Caco-2 (cell line): ENCODE results near the gene OXER1. TPM values are rescaled to one million over a fixed set of nuclear protein-coding genes. Genes with fewer than 3 reads are reported as not detected.

Source experiments
- BruUV-seq: library from RNA; stranded (reverse); fragments of 400-500 nt; replicated peaks from 2 replicates; lab custom pipeline; 2021; lab: Mats Ljungman, UMichigan
- CTCF ChIA-PET: fragments of 300-600 bp; sonication (Branson Sonifier 250); formaldehyde crosslinking; loops from one replicate; lab custom pipeline; 2022; ENCODE audit warnings: antibody characterized with exemption; lab: Charles Lee
- POLR2A ChIA-PET: fragments of 300-600 bp; sonication (Branson Sonifier 250); formaldehyde crosslinking; loops from one replicate; lab custom pipeline; 2022; ENCODE audit warnings: antibody characterized with exemption; lab: Charles Lee
- DNase-seq, 2 experiments: peaks; one replicate each; pipeline versions ENCODE4 v3.0.0 to v3.0.0-alpha.2; 2020 to 2022
- H3K27me3 ChIP-seq: replicated peaks from 2 replicates; pipeline ENCODE4 v1.6.0; 2011; ENCODE audit warnings: low read length; ENCODE audit not compliant: control insufficient read depth, insufficient read depth
- H3K36me3 ChIP-seq: 2 replicates; pipeline ENCODE4 v1.5.1; 2011; ENCODE audit warnings: low read length; ENCODE audit not compliant: control insufficient read depth, insufficient read depth
- H3K4me1 ChIP-seq: fragments of 250-450 bp; sonication (Bioruptor Pico); 2 replicates; pipeline ENCODE4 v1.5.1; 2020; ENCODE audit warnings: mild to moderate bottlenecking
- H3K4me3 ChIP-seq: 2 replicates; pipeline ENCODE4 v1.5.1; 2011; ENCODE audit warnings: low read depth, mild to moderate bottlenecking, control low read depth, low read length
- H3K9me3 ChIP-seq: fragments of 250-450 bp; sonication (Bioruptor Pico); 2 replicates; pipeline ENCODE4 v1.5.1; 2020; ENCODE audit warnings: mild to moderate bottlenecking, moderate library complexity
- H3K27ac Mint-ChIP-seq: one replicate; pipeline ENCODE4 v1.8.0; 2022; ENCODE audit warnings: mixed read lengths; ENCODE audit not compliant: unreplicated experiment
- H3K27me3 Mint-ChIP-seq: one replicate; pipeline ENCODE4 v1.8.0; 2022; ENCODE audit warnings: mixed read lengths; ENCODE audit not compliant: insufficient read depth, unreplicated experiment
- H3K36me3 Mint-ChIP-seq: one replicate; pipeline ENCODE4 v1.8.0; 2022; ENCODE audit warnings: mild to moderate bottlenecking, mixed read lengths; ENCODE audit not compliant: insufficient read depth, unreplicated experiment
- H3K4me1 Mint-ChIP-seq: one replicate; pipeline ENCODE4 v1.8.0; 2022; ENCODE audit warnings: low read depth, mixed read lengths; ENCODE audit not compliant: unreplicated experiment
- H3K4me3 Mint-ChIP-seq: one replicate; pipeline ENCODE4 v1.8.0; 2022; ENCODE audit warnings: mild to moderate bottlenecking, moderate library complexity, mixed read lengths; ENCODE audit not compliant: unreplicated experiment
- H3K9me3 Mint-ChIP-seq: one replicate; pipeline ENCODE4 v1.8.0; 2022; ENCODE audit warnings: mixed read lengths; ENCODE audit not compliant: unreplicated experiment
- intact Hi-C: fragments of 100-400 bp; cut with micrococcal nuclease; formaldehyde crosslinking; loops from one replicate; pipeline ENCODE4 v1.10.0; 2022; ENCODE audit not compliant: unreplicated experiment
- total RNA-seq: library from RNA; stranded (reverse); gene quantifications from 2 replicates; pipeline ENCODE4 v1.2.3, GENCODE V29; 2022
- TF ChIP-seq, protein P1 (sequence below), 2 experiments: fragments of 200-600 bp in 1 of 2; IDR thresholded peaks; 1 replicate in 1 of 2; 2 replicates in 1 of 2; pipeline versions ENCODE4 v1.5.1 to v1.8.0; 2011 to 2022; ENCODE audit warnings: antibody characterized with exemption in 1 of 2, control low read depth in 1 of 2, inconsistent platforms in 1 of 2, low read depth in 1 of 2, low read length in 1 of 2, mild to moderate bottlenecking in 1 of 2, moderate library complexity in 1 of 2; ENCODE audit not compliant: insufficient read depth in 1 of 2, severe bottlenecking in 1 of 2, unreplicated experiment in 1 of 2

The OXER1 gene
- total RNA-seq, 1 experiment from 2014 or later: 10.9 TPM

- no TSS peak for BruUV-seq
- ChIA-PET CTCF (no interaction called here), POLR2A (no interaction called here)
Observed at GRCh38 chr2:42777883-42778805, 14.2 kb upstream of the OXER1 start.

DNA sequence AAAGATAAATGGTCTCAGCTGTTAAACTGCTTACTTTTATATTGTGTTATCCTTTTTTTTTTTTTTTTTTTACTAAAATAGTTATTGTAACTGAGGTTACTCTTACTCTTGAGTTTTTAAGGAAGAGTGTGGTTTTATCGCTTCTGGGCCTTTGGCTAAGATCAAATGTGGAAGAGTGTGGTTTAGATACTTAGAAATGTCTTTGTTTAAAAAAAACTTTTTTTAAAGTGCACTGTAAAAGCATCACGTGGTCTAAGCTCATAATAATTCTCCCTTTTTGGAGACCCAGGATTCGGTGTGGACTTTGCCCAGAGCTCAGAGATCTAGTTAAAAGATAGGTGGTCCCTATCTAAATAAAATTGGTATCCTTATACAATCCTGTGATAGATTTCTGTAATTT lies 11.9 kb upstream of the OXER1 start:
- CTCF ChIA-PET: no interaction called here
- Mint-ChIP-seq H3K4me1 (no peaks in the 10 kb centered on the region), H3K9me3 (peaks cover 15% of the 10 kb centered on the region)

More at GRCh38 chr2:42777883-42778805, 14.2 kb upstream of the OXER1 start:
- H3K27me3 ChIP-seq: no peaks in the 10 kb centered on the region; the same call in 1 of the 2 replicates
- H3K9me3 Mint-ChIP-seq: peaks cover 15% of the 10 kb centered on the region
- no peak overlapping the region for H3K27ac Mint-ChIP-seq
- no peak for DNase-seq
- H3K27me3 Mint-ChIP-seq: no peaks in the 10 kb centered on the region
- TF ChIP-seq, protein P1, sequence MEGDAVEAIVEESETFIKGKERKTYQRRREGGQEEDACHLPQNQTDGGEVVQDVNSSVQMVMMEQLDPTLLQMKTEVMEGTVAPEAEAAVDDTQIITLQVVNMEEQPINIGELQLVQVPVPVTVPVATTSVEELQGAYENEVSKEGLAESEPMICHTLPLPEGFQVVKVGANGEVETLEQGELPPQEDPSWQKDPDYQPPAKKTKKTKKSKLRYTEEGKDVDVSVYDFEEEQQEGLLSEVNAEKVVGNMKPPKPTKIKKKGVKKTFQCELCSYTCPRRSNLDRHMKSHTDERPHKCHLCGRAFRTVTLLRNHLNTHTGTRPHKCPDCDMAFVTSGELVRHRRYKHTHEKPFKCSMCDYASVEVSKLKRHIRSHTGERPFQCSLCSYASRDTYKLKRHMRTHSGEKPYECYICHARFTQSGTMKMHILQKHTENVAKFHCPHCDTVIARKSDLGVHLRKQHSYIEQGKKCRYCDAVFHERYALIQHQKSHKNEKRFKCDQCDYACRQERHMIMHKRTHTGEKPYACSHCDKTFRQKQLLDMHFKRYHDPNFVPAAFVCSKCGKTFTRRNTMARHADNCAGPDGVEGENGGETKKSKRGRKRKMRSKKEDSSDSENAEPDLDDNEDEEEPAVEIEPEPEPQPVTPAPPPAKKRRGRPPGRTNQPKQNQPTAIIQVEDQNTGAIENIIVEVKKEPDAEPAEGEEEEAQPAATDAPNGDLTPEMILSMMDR (IDR thresholded peaks at IDR 0.05; ENCODE audit: insufficient read depth in 1 of 2, low read depth in 1 of 2, low read length in 1 of 2, severe bottlenecking in 1 of 2, unreplicated experiment in 1 of 2): no peak
- H3K36me3 ChIP-seq: peaks cover 4% of the 10 kb centered on the region
- peaks cover 42% of the 10 kb centered on the region for H3K36me3 Mint-ChIP-seq
- H3K4me3 Mint-ChIP-seq: no peak overlapping the region
- no peak overlapping the region for H3K4me3 ChIP-seq
- intact Hi-C loops: no loop called here
- no peaks in the 10 kb centered on the region for H3K4me1 Mint-ChIP-seq
- H3K4me1 ChIP-seq: peaks cover 13% of the 10 kb centered on the region
- peaks cover 20% of the 10 kb centered on the region for H3K9me3 ChIP-seq

DNA sequence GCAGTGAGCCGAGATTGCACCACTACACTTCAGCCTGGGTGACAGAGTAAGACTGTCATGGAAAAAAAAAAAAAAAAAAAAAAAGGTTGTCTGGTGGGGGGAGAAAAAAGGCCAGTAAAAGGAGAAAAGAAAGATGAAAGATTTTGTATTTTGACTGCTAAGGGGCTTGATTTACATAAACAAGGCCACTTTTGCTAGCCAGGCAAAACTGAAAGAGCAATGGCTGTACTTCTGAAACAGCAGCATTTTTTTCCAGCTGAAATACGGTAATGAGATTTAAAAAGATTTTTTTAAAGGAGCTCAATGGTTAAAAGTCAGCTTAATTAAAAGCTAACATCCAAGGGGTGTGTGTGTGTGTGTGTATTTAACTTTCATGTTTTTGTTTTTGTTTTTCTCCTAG lies 11.3 kb upstream of the OXER1 start:
- ChIA-PET CTCF (no interaction called here), POLR2A (no interaction called here)
- no peak for DNase-seq
- peaks cover 15% of the 10 kb centered on the region for H3K9me3 Mint-ChIP-seq
- TF ChIP-seq, protein P1 (IDR thresholded peaks at IDR 0.05; ENCODE audit: insufficient read depth in 1 of 2, low read depth in 1 of 2, low read length in 1 of 2, severe bottlenecking in 1 of 2, unreplicated experiment in 1 of 2): no peak
- H3K4me3 Mint-ChIP-seq: no peak overlapping the region
- no TSS peak for BruUV-seq
- Histone ChIP-seq H3K4me1 (peaks cover under 1% of the 10 kb centered on the region; the same call in 1 of the 2 replicates), H3K27me3 (no peaks in the 10 kb centered on the region; the same call in 1 of the 2 replicates), H3K36me3 (peaks cover 4% of the 10 kb centered on the region), H3K9me3 (peaks cover 20% of the 10 kb centered on the region), H3K4me3 (no peak overlapping the region)
- no peak overlapping the region for H3K27ac Mint-ChIP-seq
- H3K36me3 Mint-ChIP-seq: peaks cover 32% of the 10 kb centered on the region
- intact Hi-C loops: no loop called here
- H3K4me1 Mint-ChIP-seq: no peaks in the 10 kb centered on the region
- no peaks in the 10 kb centered on the region for H3K27me3 Mint-ChIP-seq

More for the DNA sequence above, 11.9 kb upstream of the OXER1 start:
- H3K36me3 ChIP-seq: peaks cover 4% of the 10 kb centered on the region
- no peak for DNase-seq
- peaks cover 5% of the 10 kb centered on the region; the same call in 1 of the 2 replicates for H3K4me1 ChIP-seq
- no peak overlapping the region for H3K4me3 Mint-ChIP-seq
- no peak overlapping the region for H3K27ac Mint-ChIP-seq
- H3K4me3 ChIP-seq: no peak overlapping the region
- no TSS peak for BruUV-seq
- POLR2A ChIA-PET: no interaction called here
- peaks cover 33% of the 10 kb centered on the region for H3K36me3 Mint-ChIP-seq
- TF ChIP-seq, protein P1 (IDR thresholded peaks at IDR 0.05; ENCODE audit: insufficient read depth in 1 of 2, low read depth in 1 of 2, low read length in 1 of 2, severe bottlenecking in 1 of 2, unreplicated experiment in 1 of 2): no peak
- H3K9me3 ChIP-seq: peaks cover 20% of the 10 kb centered on the region
- intact Hi-C loops: no loop called here
- no peaks in the 10 kb centered on the region for H3K27me3 Mint-ChIP-seq
- no peaks in the 10 kb centered on the region; the same call in 1 of the 2 replicates for H3K27me3 ChIP-seq
